ENCODE data around the gene DCAKD. TPM values are rescaled to one million over a fixed set of nuclear protein-coding genes. Genes with fewer than 3 reads are reported as not detected.

DCAKD gene
- total and polyA plus RNA-seq, 2 of the 8 experiments (the other 6 are each of a cell fraction or from before 2014, with no cell fraction given): 35.6 to 52.9 TPM

DNA sequence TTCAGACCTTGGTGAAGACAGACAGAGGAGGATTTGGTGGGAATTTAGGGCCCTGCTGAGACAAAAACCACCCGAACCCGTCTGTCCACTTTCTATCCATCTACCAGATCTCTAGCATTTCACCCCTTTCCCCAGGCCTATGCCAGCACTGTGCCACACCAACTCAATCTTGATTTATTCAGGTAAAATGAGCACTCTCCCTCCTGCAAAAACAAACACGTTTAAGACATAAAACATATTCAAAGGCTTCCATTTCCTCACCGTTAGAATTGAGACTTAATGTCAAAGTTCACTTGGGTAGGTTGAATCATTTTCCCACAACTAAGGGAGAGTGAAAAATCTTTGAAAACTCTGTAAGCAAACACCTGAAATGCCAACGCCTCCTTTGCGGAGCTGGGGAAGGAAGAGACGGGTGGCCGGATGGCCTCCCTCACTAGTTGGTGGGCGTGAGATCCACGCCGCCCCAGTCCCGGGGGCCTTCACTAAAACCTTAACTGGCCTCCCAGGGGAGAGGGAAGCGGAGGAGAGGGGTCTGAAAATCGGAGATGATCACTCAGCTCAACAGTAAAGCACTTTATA lies 862 bp downstream of the DCAKD start:
- no peak for TF ChIP-seq CTBP2 (IDR thresholded peaks at IDR 0.05; ENCODE audit: borderline replicate concordance, insufficient read depth, insufficient read length, low read length)
- TF ChIP-seq RNF2 (IDR thresholded peaks at IDR 0.05; ENCODE audit: borderline replicate concordance, low read depth, low read length, missing control alignments, poor library complexity, severe bottlenecking): no peak
- TF ChIP-seq TAF1 (IDR thresholded peaks at IDR 0.05; ENCODE audit: low read depth, low read length): peak; percentile 16; the same call in 1 of the 2 replicates
- DNase-seq (ENCODE audit: low read depth in 1 of 2, low spot score in 2 of 2): no peak

More for the DNA sequence above, 862 bp downstream of the DCAKD start:
- Histone ChIP-seq H4K5ac (ENCODE audit: insufficient read length, low read depth, low read length) (peak overlapping the region; percentile 91), H2AFZ (ENCODE audit: low read length) (0 out of 2 replicates have a peak overlapping the region, but pooled peaks have one; percentile 47), H3K27me3 (replicated peaks in 1 of 4; ENCODE audit: control insufficient read depth in 3 of 4, extremely low read depth in 1 of 4, insufficient read depth in 3 of 4, low read length in 3 of 4) (no peaks in the 10 kb centered on the region; a peak in 1 of 7 replicates), H2BK12ac (ENCODE audit: low read depth, low read length) (0 out of 2 replicates have a peak overlapping the region, but pooled peaks have one; percentile 9), H2AK5ac (ENCODE audit: low read depth, low read length) (no peak overlapping the region), H3K4me1 (replicated peaks in 1 of 4; ENCODE audit: control insufficient read depth in 3 of 4, insufficient read depth in 4 of 4, low read length in 3 of 4) (peaks cover 0 to 4% (median 2%) of the 10 kb centered on the region in 4 experiments; a peak in 3 of 7 replicates), H2BK5ac (ENCODE audit: low read depth, low read length) (0 out of 2 replicates have a peak overlapping the region, but pooled peaks have one; percentile 69), H3K27ac (ENCODE audit: low read depth, low read length) (peak overlapping the region; percentile 65), H3K9me3 (ENCODE audit: insufficient read depth in 2 of 2, low read depth in 1 of 2, low read length in 1 of 2) (no peaks in the 10 kb centered on the region; a peak in 1 of 4 replicates), H2BK120ac (replicated peaks; ENCODE audit: low read depth, low read length) (no peak overlapping the region), H3K23me2 (ENCODE audit: low read depth, low read length) (peaks cover 8% of the 10 kb centered on the region; the same call in 1 of the 2 replicates), H3K79me1 (ENCODE audit: low read depth, low read length) (no peaks in the 10 kb centered on the region), H3K18ac (ENCODE audit: extremely low read depth, low read length) (peak overlapping the region; percentile 75), H4K91ac (replicated peaks; ENCODE audit: insufficient read length, low read length) (peak overlapping the region; percentile 81), H3K9ac (replicated peaks in 1 of 4; ENCODE audit: extremely low read depth in 1 of 4, low read depth in 3 of 4, low read length in 3 of 4) (peak overlapping the region in 3 of 4 experiments; percentile 80 to 83 (median 82); a peak in 6 of 7 replicates), H3K36me3 (ENCODE audit: control insufficient read depth in 2 of 4, insufficient read depth in 4 of 4, low read length in 3 of 4) (no peaks in the 10 kb centered on the region; a peak in 1 of 8 replicates), H4K20me1 (replicated peaks in 1 of 2; ENCODE audit: control insufficient read depth in 1 of 2, insufficient read depth in 2 of 2, low read length in 2 of 2) (no peaks in the 10 kb centered on the region), H2BK20ac (ENCODE audit: low read length) (peak overlapping the region; percentile 55; the same call in 1 of the 2 replicates), H2BK15ac (ENCODE audit: low read length) (no peak overlapping the region), H4K8ac (ENCODE audit: extremely low read depth, insufficient read depth, low read length) (peak overlapping the region; percentile 37; the same call in 1 of the 2 replicates), H3K4me3 (ENCODE audit: extremely low read depth in 1 of 4, insufficient read depth in 2 of 4, low read depth in 3 of 4, low read length in 4 of 4) (peak overlapping the region; percentile 74 to 84 (median 79)), H3K23ac (ENCODE audit: insufficient read length) (no peak overlapping the region), H3K14ac (ENCODE audit: insufficient read length) (no peak overlapping the region), H3K79me2 (ENCODE audit: control insufficient read depth in 1 of 2, insufficient read depth in 2 of 2, low read length in 2 of 2) (peaks cover 0 to 28% of the 10 kb centered on the region in 2 experiments; a peak in 2 of 4 replicates), H3K56ac (replicated peaks; ENCODE audit: insufficient read length, low read depth, low read length) (peak overlapping the region; percentile 43), H3K4me2 (ENCODE audit: insufficient read depth in 1 of 2, low read depth in 2 of 2, low read length in 2 of 2) (peak overlapping the region; percentile 74 to 94), H3K4ac (replicated peaks; ENCODE audit: insufficient read length, low read depth, low read length) (no peak overlapping the region)
- ChIA-PET POLR2A (ENCODE audit: partially characterized antibody) (interaction anchor here (0.9 to 4.7 kb wide), 10 partner anchors 11 to 342 kb away, joined by 3 to 51 read pairs (median 4); partner anchors contain the start of genes DBF4B, HEXIM1, HEXIM2 and NMT1), CTCF (ENCODE audit: partially characterized antibody) (interaction anchor here (0.6 to 1.1 kb wide), 6 partner anchors 28 to 172 kb away, joined by 3 to 4 read pairs (median 3); no protein-coding TSS in a partner anchor)
- 10% methylated on average over 8 of the region's 14 CpGs; no CpG with 5 or more reads in 1 of the 2 experiments for WGBS, 2 experiments (ENCODE audit: extremely low coverage in 1 of 2, insufficient coverage in 1 of 2, insufficient read length in 1 of 2, insufficient replicate concordance in 2 of 2, low coverage in 1 of 2, low lambda C conversion rate in 2 of 2, missing lambda C conversion rate in 1 of 2)
- FAIRE-seq: no peak
